B cell (primary cell): ENCODE data around the gene COL19A1. TPM values are rescaled to one million over a fixed set of nuclear protein-coding genes. Genes with fewer than 3 reads are reported as not detected.

Experiments used
- ATAC-seq: fragments of 200-7000 bp; cut with Tn5 transposase; one replicate; pipeline ENCODE4 v1.10.0; 2021; ENCODE audit warnings: low read depth, mild to moderate bottlenecking, moderate number of reproducible peaks, moderate library complexity
- CTCF ChIA-PET: fragments of 350-600 bp; sonication (Branson Sonifier 250); formaldehyde crosslinking; loops from one replicate; lab custom pipeline; 2021; ENCODE audit warnings: antibody characterized with exemption, inconsistent platforms; lab: Charles Lee
- POLR2A ChIA-PET: fragments of 350-600 bp; sonication (Branson Sonifier 250); formaldehyde crosslinking; loops from one replicate; lab custom pipeline; 2021; ENCODE audit warnings: antibody characterized with exemption; lab: Charles Lee
- DNase-seq: peaks from one replicate; pipeline ENCODE4 v3.0.0; 2013
- H2AFZ ChIP-seq: 2 replicates; pipeline ENCODE4 v1.6.1; 2012; ENCODE audit warnings: mild to moderate bottlenecking, low read depth, low read length; ENCODE audit not compliant: insufficient read depth, poor library complexity, severe bottlenecking
- H3K27ac ChIP-seq, 2 donors: 1 replicate in 1 of 2; 2 replicates in 1 of 2; pipeline ENCODE4 v1.5.1; 2012 to 2013; ENCODE audit warnings: low read length in 2 of 2, mild to moderate bottlenecking in 2 of 2, moderate library complexity in 1 of 2
- H3K27me3 ChIP-seq, 4 experiments: fragments of 200-600 bp in 1 of 4; sonication (generic) in 1 of 4; replicated peaks in 1 of 4; 1 replicate in 2 of 4; 2 replicates in 2 of 4; pipeline versions ENCODE4 v1.6.1 to v1.7.0; 2013 to 2016; ENCODE audit warnings: low read length in 3 of 4, mild to moderate bottlenecking in 2 of 4, mixed read lengths in 1 of 4, moderate library complexity in 1 of 4; ENCODE audit not compliant: insufficient read depth in 4 of 4, control insufficient read depth in 3 of 4; ENCODE audit errors: control extremely low read depth in 1 of 4
- H3K36me3 ChIP-seq, 2 experiments: replicated peaks in 1 of 2; 1 replicate in 1 of 2; 2 replicates in 1 of 2; pipeline versions ENCODE4 v1.6.1 to v1.7.1; 2013; ENCODE audit warnings: low read length in 1 of 2; ENCODE audit not compliant: insufficient read depth in 2 of 2, control insufficient read depth in 1 of 2; ENCODE audit errors: control extremely low read depth in 1 of 2, extremely low read depth in 1 of 2
- H3K4me1 ChIP-seq, 2 donors: fragments of 200-600 bp in 1 of 2; sonication (generic) in 1 of 2; 1 replicate in 1 of 2; 2 replicates in 1 of 2; pipeline versions ENCODE4 v1.5.1 to v1.6.1; 2013 to 2017; ENCODE audit warnings: low read length in 2 of 2; ENCODE audit not compliant: control insufficient read depth in 2 of 2, insufficient read depth in 2 of 2
- H3K4me2 ChIP-seq: replicated peaks from 2 replicates; pipeline ENCODE3; 2012; ENCODE audit warnings: mild to moderate bottlenecking, low read depth, low read length; ENCODE audit not compliant: poor library complexity, severe bottlenecking
- H3K4me3 ChIP-seq, 5 experiments: fragments of 200-600 bp in 1 of 5; sonication (generic) in 1 of 5; 1 replicate in 3 of 5; 2 replicates in 2 of 5; pipeline versions ENCODE4 v1.5.1 to v1.7.0; 2011 to 2016; ENCODE audit warnings: low read length in 4 of 5, mild to moderate bottlenecking in 4 of 5, low read depth in 2 of 5, control low read depth in 1 of 5, moderate library complexity in 1 of 5; ENCODE audit not compliant: insufficient read depth in 1 of 5; ENCODE audit errors: control extremely low read depth in 1 of 5, extremely low read depth in 1 of 5
- H3K79me2 ChIP-seq: fragments of 200-600 bp; sonication (generic); one replicate; pipeline ENCODE4 v1.6.0; 2016; ENCODE audit warnings: low read length; ENCODE audit not compliant: control insufficient read depth, insufficient read depth
- H3K9ac ChIP-seq: fragments of 200-600 bp; sonication (generic); 2 replicates; pipeline ENCODE4 v1.6.1; 2017; ENCODE audit warnings: mild to moderate bottlenecking, low read length, moderate library complexity
- H3K9me3 ChIP-seq, 3 donors: one replicate each; pipeline versions ENCODE4 v1.6.1 to v1.7.1; 2013; ENCODE audit warnings: low read length in 2 of 3; ENCODE audit not compliant: control insufficient read depth in 2 of 3, insufficient read depth in 1 of 3; ENCODE audit errors: control extremely low read depth in 1 of 3
- H4K20me1 ChIP-seq: 2 replicates; pipeline ENCODE4 v1.6.0; 2012; ENCODE audit warnings: mild to moderate bottlenecking, low read length; ENCODE audit not compliant: insufficient read depth, control insufficient read depth, poor library complexity, severe bottlenecking
- H3K27ac Mint-ChIP-seq: one replicate; pipeline ENCODE4 v1.8.0; 2021; ENCODE audit warnings: mixed read lengths
- H3K27me3 Mint-ChIP-seq: one replicate; pipeline ENCODE4 v1.8.0; 2021; ENCODE audit warnings: mixed read lengths
- H3K4me1 Mint-ChIP-seq: one replicate; pipeline ENCODE4 v1.8.0; 2021; ENCODE audit warnings: mixed read lengths
- H3K4me3 Mint-ChIP-seq: one replicate; pipeline ENCODE4 v1.8.0; 2021; ENCODE audit warnings: mixed read lengths
- H3K9me3 Mint-ChIP-seq: one replicate; pipeline ENCODE4 v1.8.0; 2022; ENCODE audit warnings: mixed read lengths; ENCODE audit not compliant: insufficient read depth
- EZH2 ChIP-seq: IDR thresholded peaks from 2 replicates; pipeline ENCODE4 v1.6.1; 2012; ENCODE audit warnings: borderline replicate concordance, low read depth, mild to moderate bottlenecking, moderate library complexity, low read length; ENCODE audit not compliant: insufficient read depth, poor library complexity, severe bottlenecking
- WGBS: methylation state at CpG from one replicate; pipeline ENCODE4 v1.1.5; 2013; ENCODE audit warnings: missing lambda C conversion rate; ENCODE audit not compliant: insufficient coverage; 5-methylcytosine and 5-hydroxymethylcytosine counted together
- intact Hi-C: fragments of 100-400 bp; cut with micrococcal nuclease; formaldehyde crosslinking; loops from one replicate; pipeline ENCODE4 v1.10.0; 2022
- polyA plus RNA-seq: library from polyadenylated mRNA; depleted of rRNA; stranded (reverse); fragments of >200 nt; gene quantifications from 2 replicates; pipeline ENCODE4 v1.2.3, GENCODE V29; 2012
- total RNA-seq, 2 donors: library from RNA; stranded (reverse); fragments of 120-200 nt in 1 of 2; gene quantifications; 1 replicate in 1 of 2; 2 replicates in 1 of 2; pipeline versions ENCODE4 v1.2.3 to v1.2.4, GENCODE V29; 2013 to 2022
- TF ChIP-seq, protein P1 (sequence below): fragments of 200-600 bp; IDR thresholded peaks from one replicate; pipeline ENCODE4 v1.8.0; 2022; ENCODE audit warnings: antibody characterized with exemption, mild to moderate bottlenecking

Gene COL19A1
- total and polyA plus RNA-seq, 2 donors (not counting 1 experiment from before 2014, with no cell fraction given): 14.6 to 61.4 TPM

GRCh38 chr6:70061546-70061945 lies 195.2 kb downstream of the COL19A1 start:
- H3K9ac ChIP-seq: no peak overlapping the region
- H4K20me1 ChIP-seq: no peaks in the 10 kb centered on the region
- ChIA-PET CTCF (no interaction called here), POLR2A (no interaction called here)
- no peak overlapping the region for H2AFZ ChIP-seq
- peaks cover 1 to 5% of the 10 kb centered on the region in 2 experiments for H3K36me3 ChIP-seq
- no peak overlapping the region for H3K27ac ChIP-seq
- Mint-ChIP-seq H3K4me3 (no peak overlapping the region), H3K4me1 (peaks cover 7% of the 10 kb centered on the region), H3K9me3 (no peaks in the 10 kb centered on the region), H3K27me3 (no peaks in the 10 kb centered on the region), H3K27ac (no peak overlapping the region)
- no peaks in the 10 kb centered on the region for H3K4me1 ChIP-seq
- H3K9me3 ChIP-seq: no peaks in the 10 kb centered on the region
- no CpG with 5 or more reads among the region's 2 CpGs for WGBS
- no peaks in the 10 kb centered on the region for H3K79me2 ChIP-seq
- TF ChIP-seq, protein P1, sequence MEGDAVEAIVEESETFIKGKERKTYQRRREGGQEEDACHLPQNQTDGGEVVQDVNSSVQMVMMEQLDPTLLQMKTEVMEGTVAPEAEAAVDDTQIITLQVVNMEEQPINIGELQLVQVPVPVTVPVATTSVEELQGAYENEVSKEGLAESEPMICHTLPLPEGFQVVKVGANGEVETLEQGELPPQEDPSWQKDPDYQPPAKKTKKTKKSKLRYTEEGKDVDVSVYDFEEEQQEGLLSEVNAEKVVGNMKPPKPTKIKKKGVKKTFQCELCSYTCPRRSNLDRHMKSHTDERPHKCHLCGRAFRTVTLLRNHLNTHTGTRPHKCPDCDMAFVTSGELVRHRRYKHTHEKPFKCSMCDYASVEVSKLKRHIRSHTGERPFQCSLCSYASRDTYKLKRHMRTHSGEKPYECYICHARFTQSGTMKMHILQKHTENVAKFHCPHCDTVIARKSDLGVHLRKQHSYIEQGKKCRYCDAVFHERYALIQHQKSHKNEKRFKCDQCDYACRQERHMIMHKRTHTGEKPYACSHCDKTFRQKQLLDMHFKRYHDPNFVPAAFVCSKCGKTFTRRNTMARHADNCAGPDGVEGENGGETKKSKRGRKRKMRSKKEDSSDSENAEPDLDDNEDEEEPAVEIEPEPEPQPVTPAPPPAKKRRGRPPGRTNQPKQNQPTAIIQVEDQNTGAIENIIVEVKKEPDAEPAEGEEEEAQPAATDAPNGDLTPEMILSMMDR: no peak
- TF ChIP-seq EZH2: no peak
- ATAC-seq (no peak), DNase-seq (no peak)
- H3K27me3 ChIP-seq: no peaks in the 10 kb centered on the region
- no peak overlapping the region for H3K4me3 ChIP-seq
- H3K4me2 ChIP-seq: no peak overlapping the region
- intact Hi-C loops: no loop called here

DNA sequence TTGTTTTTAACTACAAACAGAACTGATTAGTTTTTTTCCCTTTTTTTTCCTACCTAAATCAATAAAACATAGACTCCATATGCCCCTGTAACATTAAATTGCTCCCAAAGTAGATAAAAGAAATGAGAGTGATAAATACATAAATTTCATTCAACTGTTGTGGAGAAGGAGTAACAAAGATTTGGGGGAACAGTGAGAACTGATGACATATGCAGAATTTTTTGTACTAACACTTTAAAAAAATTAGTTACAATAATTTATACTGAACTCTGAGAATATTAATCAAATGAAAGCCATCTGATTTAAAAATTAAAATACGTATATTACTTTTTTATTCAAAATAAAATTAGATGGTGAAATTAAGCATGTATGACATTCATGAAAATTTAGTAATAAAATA lies 195.7 kb downstream of the COL19A1 start:
- Histone ChIP-seq H3K27me3 (no peaks in the 10 kb centered on the region), H4K20me1 (no peaks in the 10 kb centered on the region), H2AFZ (no peak overlapping the region), H3K4me2 (no peak overlapping the region), H3K4me1 (no peaks in the 10 kb centered on the region), H3K36me3 (peaks cover 1 to 5% of the 10 kb centered on the region in 2 experiments), H3K27ac (no peak overlapping the region), H3K9me3 (no peaks in the 10 kb centered on the region), H3K79me2 (no peaks in the 10 kb centered on the region), H3K9ac (no peak overlapping the region), H3K4me3 (no peak overlapping the region)
- Mint-ChIP-seq H3K4me1 (peaks cover 7% of the 10 kb centered on the region), H3K27ac (no peak overlapping the region), H3K4me3 (no peak overlapping the region), H3K27me3 (no peaks in the 10 kb centered on the region), H3K9me3 (no peaks in the 10 kb centered on the region)
- ChIA-PET CTCF (no interaction called here), POLR2A (no interaction called here)
- DNase-seq: no peak
- no peak for ATAC-seq
- intact Hi-C loops: no loop called here
- no CpG with 5 or more reads among the region's 1 CpG for WGBS
- TF ChIP-seq EZH2: no peak
- TF ChIP-seq, protein P1: no peak
